Suprapubic skin (tissue), 4 donors: Measurements from ENCODE around the gene LRMDA.

Experiments
- CTCF ChIP-seq, 2 donors: fragments of 200-600 bp in 1 of 2; fragments of 450-650 bp in 1 of 2; sonication (generic) in 1 of 2; IDR thresholded peaks; one replicate each; pipeline ENCODE4 v1.5.1; 2016 to 2019; ENCODE audit warnings: antibody characterized with exemption in 2 of 2, mild to moderate bottlenecking in 1 of 2, moderate library complexity in 1 of 2
- EP300 ChIP-seq: sonication (generic); formaldehyde crosslinking; IDR thresholded peaks from one replicate; pipeline ENCODE4 v1.6.1; 2017; ENCODE audit warnings: antibody characterized with exemption
- POLR2A ChIP-seq, 2 donors: fragments of 450-650 bp; IDR thresholded peaks; one replicate each; pipeline ENCODE4 v1.6.1; 2017; ENCODE audit warnings: antibody characterized with exemption in 2 of 2, mild to moderate bottlenecking in 2 of 2, moderate library complexity in 2 of 2
- POLR2AphosphoS5 ChIP-seq, 3 donors: sonication (generic); formaldehyde crosslinking; IDR thresholded peaks; one replicate each; pipeline ENCODE4 v1.6.1; 2017; ENCODE audit warnings: antibody characterized with exemption in 3 of 3

- TF ChIP-seq CTCF (IDR thresholded peaks at IDR 0.05) (no peak), POLR2A (IDR thresholded peaks at IDR 0.05) (no peak), POLR2AphosphoS5 (IDR thresholded peaks at IDR 0.05) (no peak), EP300 (no peak)
These were observed 677.3 kb downstream of the LRMDA start for GRCh38 chr10:76108563-76109359.
